ENCODE results near the gene PDE4D.
A peak's percentile ranks its signal among the peaks of the same experiment; 100 is the strongest.

The PDE4D gene

GRCh38 chr5:59107692-59108091 lies 785.8 kb downstream of the PDE4D start:
- peak; percentile 98 for DNase-seq (ENCODE audit: low read depth)

GRCh38 chr5:59104400-59105127 lies 789.0 kb downstream of the PDE4D start:
- peak; percentile 70 for DNase-seq (ENCODE audit: low read depth)

GRCh38 chr5:59103303-59103702 lies 790.2 kb downstream of the PDE4D start:
- no peak for DNase-seq (ENCODE audit: low read depth)

GRCh38 chr5:59102437-59102836 lies 791.1 kb downstream of the PDE4D start:
- no peak for DNase-seq (ENCODE audit: low read depth)

GRCh38 chr5:59100875-59101274 lies 792.7 kb downstream of the PDE4D start:
- no peak for DNase-seq (ENCODE audit: low read depth)

- no peak for DNase-seq (ENCODE audit: low read depth)
These were observed 793.6 kb downstream of the PDE4D start for GRCh38 chr5:59099995-59100345.

GRCh38 chr5:59099270-59099994 lies 794.1 kb downstream of the PDE4D start:
- DNase-seq (ENCODE audit: low read depth), result peak; percentile 99

- no peak for DNase-seq (ENCODE audit: low read depth)
These were observed 794.8 kb downstream of the PDE4D start for GRCh38 chr5:59098743-59099142.

GRCh38 chr5:59097712-59098111 lies 795.8 kb downstream of the PDE4D start:
- no peak for DNase-seq (ENCODE audit: low read depth)

GRCh38 chr5:59097116-59097515 lies 796.4 kb downstream of the PDE4D start:
- peak; percentile 96 for DNase-seq (ENCODE audit: low read depth)

- peak; percentile 91 for DNase-seq (ENCODE audit: low read depth)
These were observed 798.0 kb downstream of the PDE4D start for GRCh38 chr5:59095480-59095879.

- peak; percentile 58 for DNase-seq (ENCODE audit: low read depth)
These were observed 798.7 kb downstream of the PDE4D start for GRCh38 chr5:59094864-59095263.

- peak; percentile 67 for DNase-seq (ENCODE audit: low read depth)
These were observed 800.2 kb downstream of the PDE4D start for GRCh38 chr5:59093329-59093728.

GRCh38 chr5:59092758-59093157 lies 800.8 kb downstream of the PDE4D start:
- no peak for DNase-seq (ENCODE audit: low read depth)

- no peak for DNase-seq (ENCODE audit: low read depth)
These were observed 801.6 kb downstream of the PDE4D start for GRCh38 chr5:59091965-59092364.

GRCh38 chr5:59090323-59090722 lies 803.2 kb downstream of the PDE4D start:
- DNase-seq (ENCODE audit: low read depth), result no peak

GRCh38 chr5:59089767-59090166 lies 803.8 kb downstream of the PDE4D start:
- no peak for DNase-seq (ENCODE audit: low read depth)

- DNase-seq (ENCODE audit: low read depth), result no peak
These were observed 805.0 kb downstream of the PDE4D start for GRCh38 chr5:59088546-59088945.

- DNase-seq (ENCODE audit: low read depth), result no peak
These were observed 807.5 kb downstream of the PDE4D start for GRCh38 chr5:59086024-59086423.

- no peak for DNase-seq (ENCODE audit: low read depth)
These were observed 811.8 kb downstream of the PDE4D start for GRCh38 chr5:59081693-59082092.

- peak; percentile 100 for DNase-seq (ENCODE audit: low read depth)
These were observed 813.6 kb downstream of the PDE4D start for GRCh38 chr5:59079622-59080620.

- DNase-seq (ENCODE audit: low read depth), result no peak
These were observed 821.6 kb downstream of the PDE4D start for GRCh38 chr5:59071755-59072549.

All from iris pigment epithelial cell (primary cell).